C4-2B (cell line): Measurements from ENCODE around the gene INPP5D.

ENCODE experiments used
- CTCF ChIP-seq: fragments of 450-650 bp; conservative IDR thresholded peaks from 2 replicates; pipeline ENCODE4 v1.5.1; 2017; ENCODE audit warnings: mild to moderate bottlenecking
- ZFX ChIP-seq: fragments of 450-650 bp; IDR thresholded peaks from 2 replicates; pipeline ENCODE4 v1.6.1; 2017

DNA sequence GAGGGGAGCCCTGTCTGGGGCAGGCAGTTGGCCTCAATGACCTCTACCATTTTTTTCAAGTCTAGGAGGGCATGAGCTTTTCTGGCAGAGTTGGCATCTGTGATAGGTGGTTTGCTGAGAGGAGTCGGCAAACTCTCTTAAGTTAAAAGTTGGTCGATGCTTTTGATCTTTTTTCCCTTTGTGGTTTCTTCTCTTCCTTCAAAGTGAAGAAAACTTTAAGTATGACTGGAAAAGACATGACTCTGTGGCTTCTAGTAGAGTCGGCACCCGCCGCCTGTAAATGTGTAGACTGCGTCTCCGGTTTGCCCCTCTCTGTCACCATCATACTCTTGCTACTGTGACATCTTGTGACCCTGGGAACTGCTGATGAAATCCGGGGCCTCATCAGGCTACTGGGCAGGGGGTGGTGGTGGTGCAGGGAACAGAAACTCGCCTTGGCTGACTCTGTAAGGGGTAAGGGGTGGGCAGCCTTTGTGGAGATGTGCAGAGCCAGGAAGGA, 21.1 kb downstream of the INPP5D start:
- TF ChIP-seq CTCF = no peak
- no peak for TF ChIP-seq ZFX
